ACC112 (cell line): ENCODE results near the gene PDE8A.
"Not testable (repeated sequence)": the region's sequence is repeated elsewhere in the genome, so short reads cannot be mapped to it uniquely, and the experiment has no call there.

Experiments
- H2AFZ ChIP-seq: fragments of 200-600 bp; sonication (generic); one replicate; pipeline ENCODE4 v1.6.0; 2017; ENCODE audit warnings: antibody characterized with exemption, low read length; ENCODE audit not compliant: unreplicated experiment
- H3K27ac ChIP-seq: fragments of 200-600 bp; sonication (generic); 2 replicates; pipeline ENCODE4 v1.5.1; 2014; ENCODE audit warnings: low read depth, mild to moderate bottlenecking, antibody characterized with exemption, low read length, moderate library complexity
- H3K27me3 ChIP-seq: fragments of 200-600 bp; sonication (generic); 2 replicates; pipeline ENCODE4 v1.6.1; 2014; ENCODE audit warnings: mild to moderate bottlenecking, antibody characterized with exemption, low read length, moderate library complexity, mixed read lengths; ENCODE audit not compliant: insufficient read depth
- H3K36me3 ChIP-seq: fragments of 200-600 bp; sonication (generic); 2 replicates; pipeline ENCODE4 v1.6.1; 2016; ENCODE audit warnings: mild to moderate bottlenecking, antibody characterized with exemption, low read length, moderate library complexity, mixed read lengths; ENCODE audit not compliant: insufficient read depth
- H3K4me1 ChIP-seq: fragments of 200-600 bp; sonication (generic); one replicate; pipeline ENCODE4 v1.6.1; 2016; ENCODE audit warnings: low read length, mixed read lengths; ENCODE audit not compliant: insufficient read depth, unreplicated experiment, control insufficient read depth
- H3K4me3 ChIP-seq: fragments of 200-600 bp; sonication (generic); 2 replicates; pipeline ENCODE4 v1.5.1; 2014; ENCODE audit warnings: mild to moderate bottlenecking, low read depth, low read length
- H3K79me2 ChIP-seq: fragments of 200-600 bp; sonication (generic); one replicate; pipeline ENCODE4 v1.6.0; 2016; ENCODE audit warnings: low read length; ENCODE audit not compliant: control insufficient read depth, unreplicated experiment, insufficient read depth

PDE8A gene

GRCh38 chr15:84991014-84991712, 9.5 kb downstream of the PDE8A start:
- Histone ChIP-seq H3K79me2 (peaks cover 64% of the 10 kb centered on the region), H2AFZ (no peak overlapping the region), H3K27ac (no peak overlapping the region), H3K27me3 (no peaks in the 10 kb centered on the region), H3K4me1 (peaks cover 12% of the 10 kb centered on the region), H3K36me3 (no peaks in the 10 kb centered on the region), H3K4me3 (no peak overlapping the region)

DNA sequence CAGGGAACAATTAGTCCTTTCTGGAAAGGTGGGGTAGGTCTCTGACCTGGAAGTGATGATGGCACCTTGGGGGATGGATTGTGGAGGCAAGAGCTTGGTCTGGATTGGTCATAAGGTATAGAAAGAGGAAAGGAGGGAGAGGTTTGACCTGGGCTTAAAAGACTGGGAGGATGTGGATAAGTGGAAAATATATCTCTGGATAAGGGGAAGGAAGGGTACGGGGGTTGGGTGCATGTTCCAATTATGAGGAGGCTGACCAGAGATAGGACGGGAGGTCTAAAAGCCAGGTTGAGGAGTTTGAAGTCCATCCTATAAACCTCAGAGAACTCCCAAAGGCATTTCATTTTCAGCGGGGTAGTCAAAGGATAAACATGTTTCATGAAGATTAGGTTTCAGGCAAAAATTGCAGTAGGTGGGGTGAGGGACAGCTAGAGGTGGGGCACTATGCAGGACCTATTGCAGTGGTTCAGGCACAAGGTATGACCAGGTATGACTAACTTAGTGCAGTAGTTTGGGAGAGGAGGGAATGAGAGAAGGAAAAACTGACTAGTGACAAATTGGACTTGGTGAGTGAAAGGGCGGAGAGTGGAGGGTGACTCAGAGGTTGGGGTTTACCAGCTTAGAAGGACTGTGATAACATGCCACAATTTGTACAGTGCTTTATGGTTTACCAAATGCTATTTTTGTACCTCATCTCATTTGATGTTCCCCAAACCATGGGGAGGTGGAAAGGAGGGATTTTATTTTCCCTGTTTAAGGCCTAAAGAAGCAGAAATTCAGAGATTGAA, 10.7 kb downstream of the PDE8A start:
- Histone ChIP-seq H3K4me3 (peak overlapping the region; percentile 11; the same call in 1 of the 2 replicates), H3K27ac (peak overlapping the region; percentile 54), H3K79me2 (peaks cover 58% of the 10 kb centered on the region), H3K27me3 (no peaks in the 10 kb centered on the region), H3K4me1 (peaks cover 12% of the 10 kb centered on the region), H2AFZ (peak overlapping the region; percentile 40), H3K36me3 (no peaks in the 10 kb centered on the region)

DNA sequence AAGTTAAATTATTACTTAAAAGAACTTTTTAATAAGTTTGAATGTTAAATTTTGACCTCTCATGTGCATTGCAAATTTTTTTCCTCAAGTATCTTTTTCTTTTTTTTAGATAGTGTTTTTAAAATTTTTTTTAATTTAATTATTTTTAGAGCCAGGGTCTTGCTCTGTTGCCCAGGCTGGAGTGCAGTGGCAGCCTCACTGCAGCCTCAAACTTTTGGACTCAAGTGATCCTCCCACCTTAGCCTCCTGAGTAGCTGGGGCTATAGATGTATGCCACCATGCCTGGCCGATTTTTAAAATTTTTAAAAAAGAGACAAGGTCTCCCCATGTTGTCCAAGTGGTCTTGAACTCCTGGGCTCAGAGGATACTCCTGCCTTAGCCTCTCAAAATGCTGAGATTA, 14.4 kb downstream of the PDE8A start:
- no peaks in the 10 kb centered on the region for H3K27me3 ChIP-seq
- no peak overlapping the region for H3K4me3 ChIP-seq
- peaks cover 39% of the 10 kb centered on the region for H3K79me2 ChIP-seq
- H3K36me3 ChIP-seq: no peaks in the 10 kb centered on the region
- peaks cover 17% of the 10 kb centered on the region for H3K4me1 ChIP-seq
- no peak overlapping the region for H3K27ac ChIP-seq
- H2AFZ ChIP-seq: no peak overlapping the region

DNA sequence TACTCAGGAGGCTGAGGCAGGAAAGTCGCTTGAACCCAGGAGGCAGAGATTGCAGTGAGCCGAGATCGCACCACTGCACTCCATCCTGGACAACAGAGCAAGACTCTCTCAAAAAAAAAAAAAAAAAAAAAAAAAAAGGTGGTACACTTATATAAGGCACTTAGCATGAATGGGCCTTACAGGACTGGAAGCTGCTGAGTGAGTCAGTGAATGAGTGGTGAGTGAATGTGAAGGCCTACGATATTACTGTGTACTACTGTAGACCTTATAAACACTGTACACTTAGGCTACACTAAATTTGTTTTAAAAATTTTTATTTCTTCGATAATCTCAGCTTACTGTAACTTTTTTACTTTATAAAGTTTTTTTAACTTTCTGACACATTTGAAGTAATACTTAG, 15.1 kb downstream of the PDE8A start:
- Histone ChIP-seq H3K4me1 (peaks cover 17% of the 10 kb centered on the region), H3K79me2 (peaks cover 40% of the 10 kb centered on the region)

GRCh38 chr15:84997214-84997613, 15.6 kb downstream of the PDE8A start:
- H3K4me3 ChIP-seq, H3K27me3 ChIP-seq, H2AFZ ChIP-seq, H3K36me3 ChIP-seq, H3K27ac ChIP-seq: not testable (repeated sequence)
- peaks cover 13% of the 10 kb centered on the region for H3K4me1 ChIP-seq
- peaks cover 45% of the 10 kb centered on the region for H3K79me2 ChIP-seq

More for the DNA sequence above, 15.1 kb downstream of the PDE8A start:
- H3K36me3 ChIP-seq, H3K27ac ChIP-seq, H2AFZ ChIP-seq, H3K27me3 ChIP-seq, H3K4me3 ChIP-seq: not testable (repeated sequence)

DNA sequence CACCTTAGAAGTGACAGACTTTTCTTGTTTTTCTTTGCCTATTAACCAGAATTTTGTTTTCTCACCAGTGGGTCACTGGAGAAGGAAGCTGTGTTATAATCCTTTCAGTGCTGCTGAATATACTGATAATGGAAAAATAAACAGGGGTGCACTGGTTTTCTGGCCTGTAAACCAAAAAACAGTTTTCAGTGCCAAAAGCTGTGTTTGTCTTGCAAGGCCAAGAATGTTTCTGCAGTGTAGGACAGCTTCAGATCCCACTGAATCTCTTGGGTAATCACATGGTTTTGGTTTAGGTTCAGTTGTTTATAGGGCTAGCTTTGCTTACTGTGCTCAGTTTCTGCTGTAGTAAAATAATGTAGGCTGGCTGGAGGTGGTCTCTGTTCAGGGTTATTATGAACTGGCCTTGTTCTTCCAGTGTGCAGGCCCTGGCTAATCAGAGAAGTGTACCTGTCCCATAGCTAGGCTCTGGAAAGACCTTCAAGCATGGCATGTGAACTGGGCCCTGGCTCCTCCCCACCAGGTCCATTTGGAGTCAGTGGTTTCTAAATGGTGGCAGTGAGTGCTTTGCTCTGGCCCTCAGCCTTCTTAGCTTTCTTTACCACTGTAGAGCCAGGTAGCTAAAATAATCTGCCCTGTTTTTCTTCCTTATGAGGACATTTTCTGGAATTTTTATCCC, 18.7 kb downstream of the PDE8A start:
- H3K4me3 ChIP-seq: no peak overlapping the region
- H3K79me2 ChIP-seq: peaks cover 34% of the 10 kb centered on the region
- no peak overlapping the region for H3K27ac ChIP-seq
- no peak overlapping the region for H2AFZ ChIP-seq
- no peaks in the 10 kb centered on the region for H3K36me3 ChIP-seq
- peaks cover 5% of the 10 kb centered on the region for H3K4me1 ChIP-seq
- no peaks in the 10 kb centered on the region for H3K27me3 ChIP-seq

GRCh38 chr15:85000937-85001336, 19.3 kb downstream of the PDE8A start:
- peaks cover 30% of the 10 kb centered on the region for H3K79me2 ChIP-seq

DNA sequence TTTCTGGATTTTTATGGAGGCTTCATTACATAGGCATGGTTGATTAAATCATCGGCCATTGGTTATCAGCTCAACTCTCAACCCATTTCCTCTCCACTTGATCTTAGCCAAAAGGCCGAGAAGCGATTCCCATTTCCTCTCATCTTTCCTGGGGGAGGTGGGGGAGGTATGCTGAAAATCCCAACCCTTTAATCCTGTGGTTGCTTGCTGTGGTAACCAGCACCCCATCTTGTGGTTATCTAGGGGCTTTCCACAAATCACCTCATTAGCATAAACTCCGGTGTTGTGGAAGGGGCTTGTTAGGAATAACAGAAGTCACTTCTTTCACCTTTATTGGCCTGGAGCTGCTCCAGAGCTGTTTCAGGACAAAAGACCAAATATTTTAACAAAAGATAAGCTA, 20.9 kb downstream of the PDE8A start:
- H3K27me3 ChIP-seq: no peaks in the 10 kb centered on the region
- peaks cover 5% of the 10 kb centered on the region for H3K4me1 ChIP-seq
- no peak overlapping the region for H3K27ac ChIP-seq
- peaks cover 39% of the 10 kb centered on the region for H3K79me2 ChIP-seq
- H3K36me3 ChIP-seq: no peaks in the 10 kb centered on the region
- H3K4me3 ChIP-seq: no peak overlapping the region
- no peak overlapping the region for H2AFZ ChIP-seq

More at GRCh38 chr15:85000937-85001336, 19.3 kb downstream of the PDE8A start:
- Histone ChIP-seq H3K36me3 (no peaks in the 10 kb centered on the region), H3K4me3 (no peak overlapping the region), H3K4me1 (peaks cover 5% of the 10 kb centered on the region), H3K27ac (no peak overlapping the region), H2AFZ (no peak overlapping the region), H3K27me3 (no peaks in the 10 kb centered on the region)

- H3K27me3 ChIP-seq: no peaks in the 10 kb centered on the region
- no peaks in the 10 kb centered on the region for H3K36me3 ChIP-seq
- no peak overlapping the region for H3K4me3 ChIP-seq
- H3K4me1 ChIP-seq: peaks cover 5% of the 10 kb centered on the region
- no peak overlapping the region for H3K27ac ChIP-seq
- peaks cover 50% of the 10 kb centered on the region for H3K79me2 ChIP-seq
- H2AFZ ChIP-seq: no peak overlapping the region
These were observed 22.1 kb downstream of the PDE8A start for GRCh38 chr15:85003593-85004312.

- Histone ChIP-seq H3K4me1 (peaks cover 8% of the 10 kb centered on the region), H3K27me3 (no peaks in the 10 kb centered on the region), H3K27ac (no peak overlapping the region), H3K79me2 (peaks cover 57% of the 10 kb centered on the region), H3K4me3 (no peak overlapping the region), H2AFZ (no peak overlapping the region), H3K36me3 (no peaks in the 10 kb centered on the region)
These were observed 22.9 kb downstream of the PDE8A start for GRCh38 chr15:85004550-85004949.
